GM21423 (cell line): Measurements from ENCODE around the gene RASGRP3.

Experiments
- ATAC-seq: cut with Tn5 transposase; IDR thresholded peaks from one replicate; pipeline ENCODE4 v1.9.1; 2021; ENCODE audit warnings: mild to moderate bottlenecking, moderate library complexity; ENCODE audit not compliant: unreplicated experiment

RASGRP3 gene

GRCh38 chr2:33491441-33492084, 15.1 kb downstream of the RASGRP3 start:
- ATAC-seq = no peak

- no peak for ATAC-seq
These were observed 16.1 kb downstream of the RASGRP3 start for GRCh38 chr2:33492399-33493134.

GRCh38 chr2:33494155-33494779, 17.8 kb downstream of the RASGRP3 start:
- peak; percentile 59 for ATAC-seq

- no peak for ATAC-seq
These were observed 18.6 kb downstream of the RASGRP3 start for GRCh38 chr2:33494877-33495641.

- ATAC-seq = no peak
These were observed 19.2 kb downstream of the RASGRP3 start for GRCh38 chr2:33495683-33496082.

- no peak for ATAC-seq
These were observed 19.7 kb downstream of the RASGRP3 start for GRCh38 chr2:33496150-33496549.

- no peak for ATAC-seq
These were observed 20.3 kb downstream of the RASGRP3 start for GRCh38 chr2:33496726-33497125.

- peak; percentile 55 for ATAC-seq
These were observed 20.8 kb downstream of the RASGRP3 start for GRCh38 chr2:33497221-33497650.

- peak; percentile 19 for ATAC-seq
These were observed 22.0 kb downstream of the RASGRP3 start for GRCh38 chr2:33498291-33498956.

GRCh38 chr2:33500177-33500576, 23.7 kb downstream of the RASGRP3 start:
- ATAC-seq = no peak

GRCh38 chr2:33502025-33502424, 25.6 kb downstream of the RASGRP3 start:
- no peak for ATAC-seq

GRCh38 chr2:33503002-33503401, 26.6 kb downstream of the RASGRP3 start:
- no peak for ATAC-seq

GRCh38 chr2:33505966-33506365, 29.5 kb downstream of the RASGRP3 start:
- ATAC-seq = no peak

- no peak for ATAC-seq
These were observed 33.6 kb downstream of the RASGRP3 start for GRCh38 chr2:33509908-33510585.

- ATAC-seq = no peak
These were observed 34.1 kb downstream of the RASGRP3 start for GRCh38 chr2:33510586-33510968.

- ATAC-seq = no peak
These were observed 34.7 kb downstream of the RASGRP3 start for GRCh38 chr2:33511141-33511540.

GRCh38 chr2:33512112-33512511, 35.7 kb downstream of the RASGRP3 start:
- no peak for ATAC-seq

- no peak for ATAC-seq
These were observed 37.0 kb downstream of the RASGRP3 start for GRCh38 chr2:33513480-33513879.

GRCh38 chr2:33516456-33516995, 40.1 kb downstream of the RASGRP3 start:
- no peak for ATAC-seq

GRCh38 chr2:33518200-33518599, 41.8 kb downstream of the RASGRP3 start:
- no peak for ATAC-seq
